ENCODE results near the gene MISP3. TPM values are rescaled to one million over a fixed set of nuclear protein-coding genes. Genes with fewer than 3 reads are reported as not detected.

MISP3 gene
- polyA plus RNA-seq, 4 donors, result 13.0 to 60.4 (median 22.9) TPM

GRCh38 chr19:14110650-14111049, 38.1 kb downstream of the MISP3 start:
- 56 to 66% (median 64%) methylated on average over 2 of the region's 2 CpGs for WGBS, 3 donors

GRCh38 chr19:14111486-14111885, 38.9 kb downstream of the MISP3 start:
- Histone ChIP-seq H3K9me3 (ENCODE audit: control insufficient read depth in 2 of 2, insufficient read depth in 1 of 2, low read depth in 1 of 2, low read length in 1 of 2) (no peaks in the 10 kb centered on the region), H3K27me3 (ENCODE audit: control insufficient read depth in 3 of 3, insufficient read depth in 3 of 3, low read length in 3 of 3) (no peaks in the 10 kb centered on the region), H3K4me1 (ENCODE audit: control insufficient read depth in 3 of 3, insufficient read depth in 2 of 3, low read depth in 1 of 3, low read length in 2 of 3) (peaks cover 0 to 20% (median 15%) of the 10 kb centered on the region in 3 donors), H3K27ac (ENCODE audit: low read depth in 1 of 3, low read length in 2 of 3) (no peak overlapping the region), H3K4me3 (ENCODE audit: low read depth in 1 of 3, low read length in 3 of 3) (no peak overlapping the region), H3K36me3 (ENCODE audit: control insufficient read depth in 3 of 3, insufficient read depth in 2 of 3, low read depth in 1 of 3, low read length in 3 of 3) (peaks cover 0 to 38% (median 7%) of the 10 kb centered on the region in 3 donors)
- 94 to 100% (median 98%) methylated on average over 1 of the region's 1 CpG for WGBS, 3 donors
- FAIRE-seq (no peak), DNase-seq (no peak)

More at GRCh38 chr19:14110650-14111049, 38.1 kb downstream of the MISP3 start:
- H3K4me3 ChIP-seq (ENCODE audit: low read depth in 1 of 3, low read length in 3 of 3), result no peak overlapping the region
- peaks cover 0 to 45% (median 7%) of the 10 kb centered on the region in 3 donors for H3K36me3 ChIP-seq (ENCODE audit: control insufficient read depth in 3 of 3, insufficient read depth in 2 of 3, low read depth in 1 of 3, low read length in 3 of 3)
- H3K9me3 ChIP-seq (ENCODE audit: control insufficient read depth in 2 of 2, insufficient read depth in 1 of 2, low read depth in 1 of 2, low read length in 1 of 2), result no peaks in the 10 kb centered on the region
- no peak overlapping the region for H3K27ac ChIP-seq (ENCODE audit: low read depth in 1 of 3, low read length in 2 of 3)
- FAIRE-seq, result no peak
- H3K4me1 ChIP-seq (ENCODE audit: control insufficient read depth in 3 of 3, insufficient read depth in 2 of 3, low read depth in 1 of 3, low read length in 2 of 3), result peaks cover 0 to 12% (median 12%) of the 10 kb centered on the region in 3 donors
- no peak for DNase-seq
- no peaks in the 10 kb centered on the region for H3K27me3 ChIP-seq (ENCODE audit: control insufficient read depth in 3 of 3, insufficient read depth in 3 of 3, low read length in 3 of 3)

GRCh38 chr19:14112051-14112808, 39.6 kb downstream of the MISP3 start:
- WGBS, 3 donors, result 64 to 86% (median 70%) methylated on average over 9 to 12 of the region's 12 CpGs
- H3K9me3 ChIP-seq (ENCODE audit: control insufficient read depth in 2 of 2, insufficient read depth in 1 of 2, low read depth in 1 of 2, low read length in 1 of 2), result no peaks in the 10 kb centered on the region
- H3K27me3 ChIP-seq (ENCODE audit: control insufficient read depth in 3 of 3, insufficient read depth in 3 of 3, low read length in 3 of 3), result no peaks in the 10 kb centered on the region
- no peak overlapping the region for H3K4me3 ChIP-seq (ENCODE audit: low read depth in 1 of 3, low read length in 3 of 3)
- peak overlapping the region in 2 of 3 donors; percentile 37 to 67 for H3K27ac ChIP-seq (ENCODE audit: low read depth in 1 of 3, low read length in 2 of 3)
- peaks cover 0 to 31% (median 0%) of the 10 kb centered on the region in 3 donors for H3K36me3 ChIP-seq (ENCODE audit: control insufficient read depth in 3 of 3, insufficient read depth in 2 of 3, low read depth in 1 of 3, low read length in 3 of 3)
- peaks cover 0 to 22% (median 17%) of the 10 kb centered on the region in 3 donors for H3K4me1 ChIP-seq (ENCODE audit: control insufficient read depth in 3 of 3, insufficient read depth in 2 of 3, low read depth in 1 of 3, low read length in 2 of 3)
- no peak for FAIRE-seq
- DNase-seq, result no peak

- H3K4me1 ChIP-seq (ENCODE audit: control insufficient read depth in 3 of 3, insufficient read depth in 2 of 3, low read depth in 1 of 3, low read length in 2 of 3), result peaks cover 0 to 22% (median 17%) of the 10 kb centered on the region in 3 donors
- H3K27me3 ChIP-seq (ENCODE audit: control insufficient read depth in 3 of 3, insufficient read depth in 3 of 3, low read length in 3 of 3), result no peaks in the 10 kb centered on the region
- FAIRE-seq (no peak), DNase-seq (no peak)
- no peaks in the 10 kb centered on the region for H3K9me3 ChIP-seq (ENCODE audit: control insufficient read depth in 2 of 2, insufficient read depth in 1 of 2, low read depth in 1 of 2, low read length in 1 of 2)
- H3K4me3 ChIP-seq (ENCODE audit: low read depth in 1 of 3, low read length in 3 of 3), result no peak overlapping the region
- WGBS, 3 donors, result 52 to 66% (median 61%) methylated on average over 12 of the region's 12 CpGs
- H3K27ac ChIP-seq (ENCODE audit: low read depth in 1 of 3, low read length in 2 of 3), result peak overlapping the region in 2 of 3 donors; percentile 42 to 67
- peaks cover 0 to 25% (median 0%) of the 10 kb centered on the region in 3 donors for H3K36me3 ChIP-seq (ENCODE audit: control insufficient read depth in 3 of 3, insufficient read depth in 2 of 3, low read depth in 1 of 3, low read length in 3 of 3)
Measured at GRCh38 chr19:14112809-14113385, 40.3 kb downstream of the MISP3 start.

- H3K4me1 ChIP-seq (ENCODE audit: control insufficient read depth in 3 of 3, insufficient read depth in 2 of 3, low read depth in 1 of 3, low read length in 2 of 3), result peaks cover 1 to 29% (median 17%) of the 10 kb centered on the region in 3 donors
- H3K4me3 ChIP-seq (ENCODE audit: low read depth in 1 of 3, low read length in 3 of 3), result no peak overlapping the region
- FAIRE-seq (no peak), DNase-seq (no peak)
- peaks cover 0 to 23% (median 0%) of the 10 kb centered on the region in 3 donors for H3K36me3 ChIP-seq (ENCODE audit: control insufficient read depth in 3 of 3, insufficient read depth in 2 of 3, low read depth in 1 of 3, low read length in 3 of 3)
- no peaks in the 10 kb centered on the region for H3K27me3 ChIP-seq (ENCODE audit: control insufficient read depth in 3 of 3, insufficient read depth in 3 of 3, low read length in 3 of 3)
- H3K27ac ChIP-seq (ENCODE audit: low read depth in 1 of 3, low read length in 2 of 3), result peak overlapping the region in 1 of 3 donors; percentile 67
- WGBS, 3 donors, result 83 to 84% (median 84%) methylated on average over 18 of the region's 18 CpGs
- no peaks in the 10 kb centered on the region for H3K9me3 ChIP-seq (ENCODE audit: control insufficient read depth in 2 of 2, insufficient read depth in 1 of 2, low read depth in 1 of 2, low read length in 1 of 2)
Measured at GRCh38 chr19:14113762-14114414, 41.3 kb downstream of the MISP3 start.

- Histone ChIP-seq H3K27ac (ENCODE audit: low read depth in 1 of 3, low read length in 2 of 3) (peak overlapping the region in 1 of 3 donors; percentile 31), H3K36me3 (ENCODE audit: control insufficient read depth in 3 of 3, insufficient read depth in 2 of 3, low read depth in 1 of 3, low read length in 3 of 3) (peaks cover 0 to 19% (median 0%) of the 10 kb centered on the region in 3 donors), H3K27me3 (ENCODE audit: control insufficient read depth in 3 of 3, insufficient read depth in 3 of 3, low read length in 3 of 3) (no peaks in the 10 kb centered on the region), H3K9me3 (ENCODE audit: control insufficient read depth in 2 of 2, insufficient read depth in 1 of 2, low read depth in 1 of 2, low read length in 1 of 2) (no peaks in the 10 kb centered on the region), H3K4me3 (ENCODE audit: low read depth in 1 of 3, low read length in 3 of 3) (no peak overlapping the region), H3K4me1 (ENCODE audit: control insufficient read depth in 3 of 3, insufficient read depth in 2 of 3, low read depth in 1 of 3, low read length in 2 of 3) (peaks cover 2 to 34% (median 20%) of the 10 kb centered on the region in 3 donors)
- DNase-seq, result no peak
- 89 to 93% (median 92%) methylated on average over 7 of the region's 7 CpGs for WGBS, 3 donors
- FAIRE-seq, result no peak
Measured at GRCh38 chr19:14114439-14114838, 41.9 kb downstream of the MISP3 start.

DNA sequence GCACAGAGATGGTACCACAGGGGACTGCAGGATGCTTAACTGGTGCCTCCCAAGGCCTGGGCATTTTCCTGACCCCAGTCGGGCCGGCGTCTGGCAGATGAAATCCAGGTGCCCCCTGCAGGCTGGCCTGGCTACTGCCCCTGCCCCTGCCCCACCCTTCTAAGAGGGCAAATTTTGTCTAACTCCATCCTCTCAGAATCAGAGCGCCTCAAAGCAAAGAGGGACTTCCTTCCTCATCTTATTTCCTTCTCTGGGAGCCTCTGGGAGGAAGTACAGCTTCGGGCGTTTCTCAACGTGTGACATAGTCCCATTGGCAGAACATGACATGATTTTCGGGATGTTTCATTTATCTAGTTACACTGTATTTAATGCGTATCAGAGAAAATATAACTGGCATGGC, 42.3 kb downstream of the MISP3 start:
- H3K4me3 ChIP-seq (ENCODE audit: low read depth in 1 of 3, low read length in 3 of 3), result no peak overlapping the region
- peak overlapping the region in 1 of 3 donors; percentile 31 for H3K27ac ChIP-seq (ENCODE audit: low read depth in 1 of 3, low read length in 2 of 3)
- H3K36me3 ChIP-seq (ENCODE audit: control insufficient read depth in 3 of 3, insufficient read depth in 2 of 3, low read depth in 1 of 3, low read length in 3 of 3), result peaks cover 0 to 19% (median 0%) of the 10 kb centered on the region in 3 donors
- WGBS, 3 donors, result 33 to 43% (median 35%) methylated on average over 9 of the region's 9 CpGs
- H3K27me3 ChIP-seq (ENCODE audit: control insufficient read depth in 3 of 3, insufficient read depth in 3 of 3, low read length in 3 of 3), result no peaks in the 10 kb centered on the region
- peaks cover 2 to 38% (median 20%) of the 10 kb centered on the region in 3 donors for H3K4me1 ChIP-seq (ENCODE audit: control insufficient read depth in 3 of 3, insufficient read depth in 2 of 3, low read depth in 1 of 3, low read length in 2 of 3)
- DNase-seq, result peak in 1 of 2 donors; percentile 41
- no peaks in the 10 kb centered on the region for H3K9me3 ChIP-seq (ENCODE audit: control insufficient read depth in 2 of 2, insufficient read depth in 1 of 2, low read depth in 1 of 2, low read length in 1 of 2)
- FAIRE-seq, result no peak

- no peak overlapping the region for H3K4me3 ChIP-seq (ENCODE audit: low read depth in 1 of 3, low read length in 3 of 3)
Measured at GRCh38 chr19:14115756-14116155, 43.2 kb downstream of the MISP3 start.

More at GRCh38 chr19:14115756-14116155, 43.2 kb downstream of the MISP3 start:
- H3K27ac ChIP-seq (ENCODE audit: low read depth in 1 of 3, low read length in 2 of 3), result no peak overlapping the region
- peaks cover 0 to 26% (median 0%) of the 10 kb centered on the region in 3 donors for H3K36me3 ChIP-seq (ENCODE audit: control insufficient read depth in 3 of 3, insufficient read depth in 2 of 3, low read depth in 1 of 3, low read length in 3 of 3)
- H3K9me3 ChIP-seq (ENCODE audit: control insufficient read depth in 2 of 2, insufficient read depth in 1 of 2, low read depth in 1 of 2, low read length in 1 of 2), result no peaks in the 10 kb centered on the region
- no peaks in the 10 kb centered on the region for H3K27me3 ChIP-seq (ENCODE audit: control insufficient read depth in 3 of 3, insufficient read depth in 3 of 3, low read length in 3 of 3)
- H3K4me1 ChIP-seq (ENCODE audit: control insufficient read depth in 3 of 3, insufficient read depth in 2 of 3, low read depth in 1 of 3, low read length in 2 of 3), result peaks cover 2 to 39% (median 20%) of the 10 kb centered on the region in 3 donors
- FAIRE-seq, result no peak
- WGBS, 3 donors, result 83 to 86% (median 85%) methylated on average over 5 of the region's 5 CpGs
- no peak for DNase-seq
